SU-DHL-6 (cell line): ENCODE data around the gene GALR2.

Experiments
- H2AFZ ChIP-seq: fragments of 200-600 bp; sonication (generic); 2 replicates; pipeline ENCODE4 v1.6.1; 2014; ENCODE audit warnings: low read depth, mild to moderate bottlenecking, moderate library complexity, mixed read lengths, antibody characterized with exemption, low read length; ENCODE audit not compliant: severe bottlenecking
- H3F3A ChIP-seq: fragments of 200-600 bp; shearing (Covaris generic); 2 replicates; pipeline ENCODE4 v1.6.0; 2016; ENCODE audit warnings: antibody characterized with exemption, mild to moderate bottlenecking; ENCODE audit not compliant: insufficient read depth
- H3K27ac ChIP-seq: fragments of 200-600 bp; sonication (generic); 2 replicates; pipeline ENCODE4 v1.5.1; 2016; ENCODE audit warnings: low read depth, mild to moderate bottlenecking, low read length, moderate library complexity, mixed read lengths
- H3K27me3 ChIP-seq: fragments of 200-600 bp; sonication (generic), shearing (Covaris generic); 2 replicates; pipeline ENCODE4 v1.6.0; 2014; ENCODE audit warnings: mild to moderate bottlenecking, low read length
- H3K36me3 ChIP-seq: fragments of 200-600 bp; sonication (generic); 2 replicates; pipeline ENCODE4 v1.6.1; 2014; ENCODE audit warnings: mild to moderate bottlenecking, low read length, mixed read lengths
- H3K4me2 ChIP-seq: fragments of 300-600, 200-600 bp; shearing (Covaris generic), sonication (generic); 2 replicates; pipeline ENCODE4 v1.6.0; 2014; ENCODE audit warnings: low read length, low read depth, mild to moderate bottlenecking; ENCODE audit not compliant: poor library complexity, severe bottlenecking
- H3K4me3 ChIP-seq: fragments of 200-600 bp; sonication (generic); 2 replicates; pipeline ENCODE4 v1.5.1; 2014; ENCODE audit warnings: antibody characterized with exemption, low read length, mild to moderate bottlenecking, mixed read lengths; ENCODE audit not compliant: insufficient read depth, poor library complexity, severe bottlenecking
- H3K79me2 ChIP-seq: fragments of 200-600 bp; sonication (generic); 2 replicates; pipeline ENCODE4 v1.6.1; 2014; ENCODE audit warnings: mild to moderate bottlenecking, low read length, moderate library complexity; ENCODE audit not compliant: insufficient read depth
- H3K9ac ChIP-seq: fragments of 200-600 bp; sonication (generic); 2 replicates; pipeline ENCODE4 v1.7.0; 2014; ENCODE audit warnings: mild to moderate bottlenecking, low read length
- H3K9me2 ChIP-seq: fragments of 200-600 bp; sonication (generic); replicated peaks from 2 replicates; pipeline ENCODE4 v1.6.1; 2014; ENCODE audit warnings: low read length; ENCODE audit not compliant: insufficient read depth
- H3K9me3 ChIP-seq: fragments of 200-600 bp; sonication (generic); 2 replicates; pipeline ENCODE4 v1.6.1; 2014; ENCODE audit warnings: low read length, mixed read lengths; ENCODE audit not compliant: insufficient read depth
- H4K20me1 ChIP-seq: fragments of 200-600 bp; sonication (generic); 2 replicates; pipeline ENCODE4 v1.6.1; 2014; ENCODE audit warnings: low read depth, mild to moderate bottlenecking, antibody characterized with exemption, low read length, moderate library complexity, mixed read lengths
- CTCF ChIP-seq: fragments of 200-600 bp; sonication (generic); IDR thresholded peaks from one replicate; pipeline ENCODE4 v1.5.1; 2017; ENCODE audit warnings: antibody characterized with exemption, mild to moderate bottlenecking, low read length, moderate library complexity; ENCODE audit not compliant: insufficient read depth, poor library complexity, severe bottlenecking
- EZH2phosphoT487 ChIP-seq: fragments of 200-600 bp; sonication (generic), shearing (Covaris generic); conservative IDR thresholded peaks from 2 replicates; pipeline ENCODE4 v1.6.1; 2018; ENCODE audit warnings: mild to moderate bottlenecking, antibody characterized with exemption, low read length, moderate library complexity, mixed read lengths

The GALR2 gene

GRCh38 chr17:76046064-76046463, 28.5 kb upstream of the GALR2 start:
- H4K20me1 ChIP-seq = no peaks in the 10 kb centered on the region
- no peaks in the 10 kb centered on the region for H3F3A ChIP-seq
- H3K9me3 ChIP-seq = no peaks in the 10 kb centered on the region
- H3K36me3 ChIP-seq = peaks cover 20% of the 10 kb centered on the region; the same call in 1 of the 2 replicates
- H2AFZ ChIP-seq = no peak overlapping the region
- no peak overlapping the region for H3K27ac ChIP-seq
- H3K4me2 ChIP-seq = no peak overlapping the region
- no peaks in the 10 kb centered on the region for H3K9me2 ChIP-seq
- no peak overlapping the region for H3K9ac ChIP-seq
- H3K27me3 ChIP-seq = no peaks in the 10 kb centered on the region
- H3K4me3 ChIP-seq = no peak overlapping the region
- no peaks in the 10 kb centered on the region for H3K79me2 ChIP-seq
- TF ChIP-seq CTCF (no peak), EZH2phosphoT487 (no peak)

- TF ChIP-seq CTCF = no peak
- no peak for TF ChIP-seq EZH2phosphoT487
- no peaks in the 10 kb centered on the region for H3K9me2 ChIP-seq
- no peaks in the 10 kb centered on the region for H3F3A ChIP-seq
- H3K36me3 ChIP-seq = peaks cover 24% of the 10 kb centered on the region; the same call in 1 of the 2 replicates
- H3K9me3 ChIP-seq = no peaks in the 10 kb centered on the region
- no peaks in the 10 kb centered on the region for H3K27me3 ChIP-seq
- no peak overlapping the region for H3K27ac ChIP-seq
- no peak overlapping the region for H3K4me3 ChIP-seq
- H2AFZ ChIP-seq = no peak overlapping the region
- H3K9ac ChIP-seq = no peak overlapping the region
- H3K79me2 ChIP-seq = no peaks in the 10 kb centered on the region
- no peaks in the 10 kb centered on the region for H4K20me1 ChIP-seq
- no peak overlapping the region for H3K4me2 ChIP-seq
Measured at GRCh38 chr17:76048025-76048605, 26.5 kb upstream of the GALR2 start.

- peaks cover 24% of the 10 kb centered on the region; the same call in 1 of the 2 replicates for H3K36me3 ChIP-seq
- H4K20me1 ChIP-seq = no peaks in the 10 kb centered on the region
- H3K4me2 ChIP-seq = no peak overlapping the region
Measured at GRCh38 chr17:76048711-76049110, 25.9 kb upstream of the GALR2 start.

More at GRCh38 chr17:76048711-76049110, 25.9 kb upstream of the GALR2 start:
- TF ChIP-seq EZH2phosphoT487 (no peak), CTCF (no peak)
- Histone ChIP-seq H3K9me3 (no peaks in the 10 kb centered on the region), H3K4me3 (no peak overlapping the region), H3F3A (no peaks in the 10 kb centered on the region), H3K79me2 (no peaks in the 10 kb centered on the region), H3K27ac (no peak overlapping the region), H3K9me2 (no peaks in the 10 kb centered on the region), H3K27me3 (no peaks in the 10 kb centered on the region), H3K9ac (no peak overlapping the region), H2AFZ (no peak overlapping the region)
